ENCODE measurements around the gene EXOC1.
"Not testable (repeated sequence)": the region's sequence is repeated elsewhere in the genome, so short reads cannot be mapped to it uniquely, and the experiment has no call there.

EXOC1 gene

DNA sequence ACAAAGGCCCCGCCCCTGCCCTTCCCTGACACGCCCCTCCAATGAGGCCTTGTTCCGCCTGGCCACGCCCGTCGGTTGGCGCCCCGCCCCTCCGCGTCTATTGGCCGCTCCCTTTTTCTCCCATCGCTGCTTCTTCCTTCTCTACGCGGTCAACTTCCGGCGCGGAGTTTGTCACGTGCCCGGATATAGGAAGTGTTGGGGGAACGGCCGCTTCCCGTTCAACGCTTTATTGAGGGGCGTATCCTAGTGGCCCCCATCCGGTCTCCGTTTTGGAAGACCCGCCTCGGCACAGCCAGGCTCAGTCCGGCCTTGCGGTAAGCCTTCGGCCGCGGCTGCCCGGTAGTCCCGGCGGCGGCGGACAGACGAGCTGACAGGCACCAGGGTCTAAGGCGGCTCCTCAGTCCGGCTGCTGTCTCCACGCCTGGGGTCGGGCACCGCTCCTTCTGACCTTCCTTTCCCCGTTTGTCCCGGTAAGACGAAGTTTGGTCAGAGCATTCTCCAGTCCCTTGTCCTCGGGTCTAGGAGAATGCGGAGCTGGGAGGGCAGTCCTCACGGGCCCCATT lies at the start of gene EXOC1:
Gene EXOC1 (plus strand): TSS at position 165 of the 563 bp plus-strand sequence. CDS start 4,676 bp downstream, outside the sequence.
- in situ Hi-C loops (cut with HindIII; ENCODE audit: low pct_ligation_motif_present, low pct_unique_long_range_greater_than_20kb, low sequenced_read_pairs) = no loop called here
- peak; percentile 95 for DNase-seq

GRCh38 chr4:55807556-55807955 lies 45.9 kb upstream of the EXOC1 start:
- in situ Hi-C loops (cut with HindIII; ENCODE audit: low pct_ligation_motif_present, low pct_unique_long_range_greater_than_20kb, low sequenced_read_pairs) = no loop called here
- no peak for DNase-seq

DNA sequence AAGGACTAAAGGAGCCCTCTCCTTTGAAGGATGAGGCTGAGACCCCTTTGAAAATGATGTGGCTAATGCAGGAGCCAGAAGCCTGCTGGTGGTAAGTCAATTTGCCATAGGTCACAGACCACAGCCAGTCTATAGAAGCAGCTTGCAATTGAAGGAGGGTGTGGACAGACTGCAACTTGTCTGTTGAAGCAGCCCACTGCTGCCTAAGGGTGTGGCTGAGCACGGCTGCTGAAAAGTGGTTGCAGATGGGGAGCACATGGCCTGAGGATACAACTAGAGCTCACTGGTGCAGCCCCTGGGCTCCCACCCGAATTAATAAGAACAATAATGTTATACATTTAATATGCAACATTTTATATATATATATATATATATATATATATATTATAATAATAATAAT lies 45.3 kb upstream of the EXOC1 start:
- in situ Hi-C loops (cut with HindIII; ENCODE audit: low pct_ligation_motif_present, low pct_unique_long_range_greater_than_20kb, low sequenced_read_pairs) = no loop called here

DNA sequence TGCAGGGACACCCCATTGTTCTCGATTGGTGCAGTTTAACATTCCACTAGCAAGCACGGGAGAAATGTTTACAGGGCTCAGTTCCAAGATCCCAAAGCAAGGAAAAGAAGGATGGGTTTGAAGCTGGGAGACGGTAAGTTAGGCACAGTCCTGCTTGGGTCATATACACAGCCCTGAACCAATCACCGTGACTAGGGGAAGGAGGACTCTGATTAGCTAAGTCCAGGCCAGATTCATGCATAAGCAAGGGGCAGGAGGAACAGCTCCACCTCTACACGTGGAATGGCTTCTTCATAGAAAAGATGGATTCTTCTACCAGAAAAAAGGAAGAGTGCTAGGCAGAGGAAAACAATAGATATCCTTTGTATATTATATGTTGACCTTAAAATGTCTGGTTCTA lies 44.8 kb upstream of the EXOC1 start:
- in situ Hi-C loops (cut with HindIII; ENCODE audit: low pct_ligation_motif_present, low pct_unique_long_range_greater_than_20kb, low sequenced_read_pairs) = no loop called here
- no peak for DNase-seq

More for the DNA sequence above, 45.3 kb upstream of the EXOC1 start:
- DNase-seq = no peak

DNA sequence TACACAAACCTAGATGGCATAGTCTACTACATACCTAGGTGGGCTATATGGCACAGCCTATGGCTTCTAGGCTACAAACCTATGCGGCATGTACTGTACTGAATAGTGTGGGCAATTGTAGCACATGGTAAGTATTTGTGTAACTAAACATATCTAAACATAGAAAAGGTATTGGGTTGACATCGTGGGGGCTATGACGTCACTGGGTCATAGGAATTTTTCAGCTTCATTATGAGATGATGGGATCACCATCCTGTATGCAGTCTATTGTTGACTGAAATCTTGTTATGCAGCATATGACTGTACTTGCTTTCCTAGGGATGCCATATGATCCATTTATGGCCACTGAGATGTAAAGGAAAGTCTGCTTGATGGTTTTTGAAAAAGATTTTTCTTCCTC lies 35.8 kb upstream of the EXOC1 start:
- in situ Hi-C loops (cut with HindIII; ENCODE audit: low pct_ligation_motif_present, low pct_unique_long_range_greater_than_20kb, low sequenced_read_pairs) = no loop called here
- no peak for DNase-seq

DNA sequence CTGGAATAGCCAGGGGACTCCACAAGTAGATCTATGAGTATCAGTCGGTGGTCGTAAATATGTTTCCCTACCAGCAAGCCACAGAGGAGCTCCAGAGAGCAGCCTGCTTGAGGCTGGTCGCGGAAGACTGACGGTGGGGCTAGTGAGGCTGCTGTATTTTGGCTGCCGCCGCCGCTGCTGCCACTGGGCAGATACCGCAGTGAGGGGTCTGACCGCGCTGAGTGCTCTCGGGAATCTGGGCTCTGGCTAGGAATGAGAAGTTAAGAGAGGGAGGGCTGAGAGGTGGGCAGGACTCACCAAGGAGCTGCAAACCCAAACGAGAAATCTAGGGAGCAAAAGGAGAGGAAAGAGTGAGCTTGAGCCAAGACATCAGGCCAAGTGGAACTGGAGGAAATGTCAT lies 33.8 kb upstream of the EXOC1 start, which contains the start of gene EXOC1L:
Gene EXOC1L (plus strand): TSS at position 157 of the 400 bp plus-strand sequence. CDS start 237 bp downstream, at position 394.
- in situ Hi-C loops (cut with HindIII; ENCODE audit: low pct_ligation_motif_present, low pct_unique_long_range_greater_than_20kb, low sequenced_read_pairs) = no loop called here
- no peak for DNase-seq

GRCh38 chr4:55820279-55820678 lies 33.2 kb upstream of the EXOC1 start:
- no peak for DNase-seq

GRCh38 chr4:55822329-55822728 lies 31.1 kb upstream of the EXOC1 start:
- no peak for DNase-seq
- in situ Hi-C loops (cut with HindIII; ENCODE audit: low pct_ligation_motif_present, low pct_unique_long_range_greater_than_20kb, low sequenced_read_pairs) = no loop called here

More at GRCh38 chr4:55820279-55820678, 33.2 kb upstream of the EXOC1 start:
- in situ Hi-C loops (cut with HindIII; ENCODE audit: low pct_ligation_motif_present, low pct_unique_long_range_greater_than_20kb, low sequenced_read_pairs) = no loop called here

DNA sequence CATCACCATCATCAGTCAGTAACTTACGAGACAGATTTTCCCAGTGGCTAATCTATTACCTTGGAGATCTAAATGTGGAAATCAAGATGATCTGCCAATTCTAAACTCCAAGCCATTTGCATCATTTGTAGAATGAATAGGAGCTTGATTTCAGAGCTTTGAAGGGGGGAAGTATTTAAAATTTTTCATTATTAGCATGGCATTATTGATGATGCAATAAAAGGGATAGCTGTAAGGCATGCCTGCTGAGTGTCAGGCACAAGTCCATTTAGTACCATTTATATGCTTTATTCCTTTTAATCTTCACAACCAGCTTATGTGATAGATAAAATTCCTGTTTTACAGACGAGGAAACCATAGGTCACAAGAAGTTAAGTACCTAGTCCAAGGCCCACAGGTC lies 28.6 kb upstream of the EXOC1 start:
- in situ Hi-C loops (cut with HindIII; ENCODE audit: low pct_ligation_motif_present, low pct_unique_long_range_greater_than_20kb, low sequenced_read_pairs) = no loop called here

DNA sequence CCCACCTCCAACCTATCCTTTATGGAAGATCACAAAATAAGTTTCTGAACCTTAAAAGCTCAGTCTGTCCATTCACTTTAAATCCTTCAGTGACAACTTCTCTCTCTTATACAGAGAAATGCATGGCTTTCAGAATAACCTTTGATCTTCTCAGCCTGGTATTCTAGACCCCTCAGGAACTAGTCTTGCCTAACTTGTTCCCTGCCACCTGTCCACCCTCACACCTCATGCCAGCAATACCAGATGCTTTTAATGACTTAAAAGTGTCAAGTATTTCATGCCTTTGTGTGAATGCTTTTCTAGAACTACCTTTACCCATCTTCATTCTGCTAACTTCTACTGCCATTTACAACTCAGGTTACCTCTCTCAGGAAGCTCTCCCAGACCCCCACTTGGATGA lies 26.5 kb upstream of the EXOC1 start:
- no peak for DNase-seq
- in situ Hi-C loops (cut with HindIII; ENCODE audit: low pct_ligation_motif_present, low pct_unique_long_range_greater_than_20kb, low sequenced_read_pairs) = no loop called here

More for the DNA sequence above, 28.6 kb upstream of the EXOC1 start:
- DNase-seq = no peak

- DNase-seq = no peak
- in situ Hi-C loops (cut with HindIII; ENCODE audit: low pct_ligation_motif_present, low pct_unique_long_range_greater_than_20kb, low sequenced_read_pairs) = no loop called here
These were observed 25.9 kb upstream of the EXOC1 start for GRCh38 chr4:55827582-55827981.

GRCh38 chr4:55830048-55830447 lies 23.4 kb upstream of the EXOC1 start:
- DNase-seq = no peak
- in situ Hi-C loops (cut with HindIII; ENCODE audit: low pct_ligation_motif_present, low pct_unique_long_range_greater_than_20kb, low sequenced_read_pairs) = no loop called here

DNA sequence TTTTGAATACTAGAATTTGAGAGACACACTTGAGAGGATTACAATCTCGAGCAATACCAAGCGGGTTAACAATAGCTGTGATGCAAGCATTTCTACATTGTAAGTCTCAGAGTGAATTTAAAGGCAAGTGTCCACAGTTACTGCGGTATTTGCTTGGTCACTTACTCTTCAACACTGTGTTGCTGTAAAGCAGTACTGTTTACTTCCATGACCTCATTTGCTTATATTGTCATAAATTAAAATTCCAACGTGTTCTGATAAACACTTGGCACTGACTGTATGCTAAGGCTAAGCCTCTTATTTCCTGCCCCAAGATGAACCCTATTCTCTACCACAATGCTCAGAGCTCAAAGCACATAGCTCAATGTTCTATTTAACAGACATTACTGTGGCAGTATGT lies 22.7 kb upstream of the EXOC1 start:
- no peak for DNase-seq
- in situ Hi-C loops (cut with HindIII; ENCODE audit: low pct_ligation_motif_present, low pct_unique_long_range_greater_than_20kb, low sequenced_read_pairs) = no loop called here

DNA sequence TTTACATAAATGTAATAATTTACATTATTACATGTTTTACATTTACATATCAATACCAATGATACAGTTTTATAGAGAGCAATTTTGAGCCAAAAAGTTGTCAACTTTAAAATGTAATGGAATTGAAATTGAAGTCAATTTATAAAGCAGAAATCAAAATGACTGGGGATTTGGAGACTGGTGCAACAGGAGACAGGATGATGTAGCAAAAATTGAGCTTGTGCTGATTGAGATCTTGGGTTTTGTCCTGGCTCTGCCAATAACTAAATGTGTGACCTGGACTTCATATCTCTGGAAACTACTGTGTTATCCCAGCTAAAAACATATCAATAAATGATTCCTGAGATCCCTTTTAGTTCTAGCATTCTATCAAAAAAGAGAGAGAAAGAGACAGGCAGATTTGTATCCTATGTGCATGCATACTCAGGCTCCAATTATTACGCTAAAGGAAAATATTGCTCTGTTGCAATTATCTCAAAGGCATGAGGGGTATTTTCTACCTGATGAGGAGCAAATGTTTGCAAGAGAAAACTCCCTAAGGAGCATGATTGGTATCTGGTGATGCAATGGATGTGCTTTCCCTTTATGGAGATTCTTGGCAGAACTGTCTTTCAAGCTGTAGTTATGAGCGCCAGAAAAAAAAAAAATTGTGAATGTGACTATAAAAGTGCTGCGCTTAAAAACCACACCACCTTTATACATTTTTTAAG lies 19.2 kb upstream of the EXOC1 start:
- in situ Hi-C loops (cut with HindIII; ENCODE audit: low pct_ligation_motif_present, low pct_unique_long_range_greater_than_20kb, low sequenced_read_pairs) = no loop called here
- DNase-seq = no peak

DNA sequence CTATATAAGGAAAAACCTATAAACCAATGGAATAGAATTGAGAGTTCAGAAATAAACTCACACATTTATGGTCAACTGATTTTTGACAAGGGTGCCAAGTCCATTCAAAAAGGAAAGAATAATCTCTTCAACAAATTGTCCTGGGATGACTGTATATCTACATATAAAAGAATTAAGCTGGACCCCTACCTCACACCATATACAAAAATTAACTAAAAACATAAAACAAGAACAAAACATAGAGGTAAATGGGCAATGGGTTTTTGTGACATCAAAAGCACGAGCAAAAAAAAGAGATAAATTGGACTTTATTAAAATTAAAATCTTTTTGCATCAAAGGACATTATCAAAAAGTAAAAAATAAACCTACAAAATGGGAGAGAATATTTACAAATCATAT lies 15.5 kb upstream of the EXOC1 start:
- DNase-seq = no peak
- in situ Hi-C loops (cut with HindIII; ENCODE audit: low pct_ligation_motif_present, low pct_unique_long_range_greater_than_20kb, low sequenced_read_pairs) = no loop called here

DNA sequence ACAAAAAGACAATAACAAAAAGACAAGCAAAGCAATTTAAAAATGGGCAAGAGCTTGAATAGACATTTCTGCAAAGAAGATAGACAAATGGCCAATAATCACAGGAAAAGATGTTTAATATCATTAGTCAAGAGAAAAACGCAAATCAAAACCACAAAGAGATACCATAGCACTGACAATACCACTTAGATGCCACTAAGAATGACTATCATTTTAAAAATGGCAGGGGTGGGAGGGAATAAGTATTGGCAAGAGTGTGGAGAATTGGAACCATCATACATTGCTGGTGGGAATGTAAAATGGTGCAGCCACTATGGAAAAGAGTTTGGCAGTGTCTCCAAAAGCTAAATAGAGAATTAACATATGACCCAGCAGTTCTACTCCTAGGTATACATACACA lies 15.1 kb upstream of the EXOC1 start:
- no peak for DNase-seq
- in situ Hi-C loops (cut with HindIII; ENCODE audit: low pct_ligation_motif_present, low pct_unique_long_range_greater_than_20kb, low sequenced_read_pairs) = no loop called here

DNA sequence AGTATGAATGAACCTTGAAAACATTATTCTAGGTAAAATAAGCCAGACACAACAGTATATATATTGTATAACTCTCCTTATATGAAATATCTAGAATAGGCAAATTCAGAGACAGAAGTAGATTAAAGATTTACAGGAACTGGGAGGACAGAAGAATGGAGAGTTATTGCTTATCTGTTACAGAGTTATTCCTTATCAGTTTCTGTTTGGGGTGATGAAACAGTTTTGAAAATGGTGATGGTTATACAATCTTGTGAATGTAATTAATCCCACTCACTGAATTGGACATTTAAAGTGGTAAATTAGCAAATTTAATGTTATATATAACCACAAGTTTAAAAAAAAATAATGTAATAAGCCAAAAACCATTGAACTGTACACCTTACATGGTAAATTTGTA lies 14.5 kb upstream of the EXOC1 start:
- in situ Hi-C loops (cut with HindIII; ENCODE audit: low pct_ligation_motif_present, low pct_unique_long_range_greater_than_20kb, low sequenced_read_pairs) = no loop called here
- DNase-seq = no peak

DNA sequence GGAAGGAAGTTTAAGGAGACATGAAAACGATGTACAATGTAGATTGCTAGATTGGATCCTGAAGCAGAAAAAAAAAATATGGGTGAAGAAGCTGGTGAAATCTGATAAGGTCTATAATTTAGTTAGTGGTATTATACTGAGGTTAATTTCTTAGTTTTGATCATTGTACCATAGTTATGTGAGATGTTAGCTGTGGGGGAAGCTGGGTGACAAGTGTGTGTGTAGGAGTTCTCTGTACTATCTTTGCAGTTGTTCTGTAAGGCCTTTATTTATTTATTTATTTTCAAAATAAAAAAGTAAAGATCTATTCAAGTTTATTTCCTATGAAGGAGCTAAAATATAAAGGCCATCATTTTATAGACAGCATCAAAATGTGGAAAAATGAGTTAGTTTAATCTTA lies 12.5 kb upstream of the EXOC1 start:
- in situ Hi-C loops (cut with HindIII; ENCODE audit: low pct_ligation_motif_present, low pct_unique_long_range_greater_than_20kb, low sequenced_read_pairs) = no loop called here
- DNase-seq = no peak

DNA sequence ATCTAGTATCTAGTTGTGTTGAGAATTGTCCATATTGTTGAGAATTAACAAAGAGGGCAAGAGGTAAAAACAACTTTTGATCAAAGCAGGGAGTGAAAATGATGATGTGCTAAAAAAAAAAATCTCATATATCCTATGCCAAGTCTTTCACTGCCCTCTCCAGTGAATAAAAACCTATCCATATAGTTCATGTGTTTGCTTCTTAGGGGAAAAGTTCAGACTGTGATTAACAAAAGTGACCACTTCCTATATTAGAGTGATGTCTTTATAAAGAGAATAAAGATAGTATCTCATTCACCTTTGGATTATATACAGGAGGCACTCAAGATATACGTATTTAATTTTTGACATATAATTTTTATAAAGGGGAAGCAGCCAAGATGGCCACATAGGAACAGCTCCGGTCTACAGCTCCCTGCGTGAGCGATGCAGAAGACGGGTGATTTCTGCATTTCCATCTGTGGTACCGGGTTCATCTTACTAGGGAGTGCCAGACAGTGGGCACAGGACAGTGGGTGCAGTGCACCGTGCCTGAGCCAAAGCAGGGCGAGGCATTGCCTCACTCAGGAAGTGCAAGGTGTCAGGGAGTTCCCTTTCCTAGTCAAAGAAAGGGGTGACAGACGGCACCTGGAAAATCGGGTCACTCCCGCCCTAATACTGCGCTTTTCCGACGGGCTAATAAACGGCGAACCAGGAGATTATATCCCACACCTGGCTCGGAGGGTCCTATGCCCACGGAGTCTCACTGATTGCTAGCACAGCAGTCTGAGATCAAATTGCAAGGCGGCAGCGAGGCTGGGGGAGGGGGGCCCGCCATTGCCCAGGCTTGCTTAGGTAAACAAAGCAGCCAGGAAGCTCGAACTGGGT lies 11.8 kb upstream of the EXOC1 start:
- in situ Hi-C loops (cut with HindIII; ENCODE audit: low pct_ligation_motif_present, low pct_unique_long_range_greater_than_20kb, low sequenced_read_pairs); DNase-seq: not testable (repeated sequence)

All from ACHN (cell line).